ENCODE data around the gene PLEKHA7.

DNA sequence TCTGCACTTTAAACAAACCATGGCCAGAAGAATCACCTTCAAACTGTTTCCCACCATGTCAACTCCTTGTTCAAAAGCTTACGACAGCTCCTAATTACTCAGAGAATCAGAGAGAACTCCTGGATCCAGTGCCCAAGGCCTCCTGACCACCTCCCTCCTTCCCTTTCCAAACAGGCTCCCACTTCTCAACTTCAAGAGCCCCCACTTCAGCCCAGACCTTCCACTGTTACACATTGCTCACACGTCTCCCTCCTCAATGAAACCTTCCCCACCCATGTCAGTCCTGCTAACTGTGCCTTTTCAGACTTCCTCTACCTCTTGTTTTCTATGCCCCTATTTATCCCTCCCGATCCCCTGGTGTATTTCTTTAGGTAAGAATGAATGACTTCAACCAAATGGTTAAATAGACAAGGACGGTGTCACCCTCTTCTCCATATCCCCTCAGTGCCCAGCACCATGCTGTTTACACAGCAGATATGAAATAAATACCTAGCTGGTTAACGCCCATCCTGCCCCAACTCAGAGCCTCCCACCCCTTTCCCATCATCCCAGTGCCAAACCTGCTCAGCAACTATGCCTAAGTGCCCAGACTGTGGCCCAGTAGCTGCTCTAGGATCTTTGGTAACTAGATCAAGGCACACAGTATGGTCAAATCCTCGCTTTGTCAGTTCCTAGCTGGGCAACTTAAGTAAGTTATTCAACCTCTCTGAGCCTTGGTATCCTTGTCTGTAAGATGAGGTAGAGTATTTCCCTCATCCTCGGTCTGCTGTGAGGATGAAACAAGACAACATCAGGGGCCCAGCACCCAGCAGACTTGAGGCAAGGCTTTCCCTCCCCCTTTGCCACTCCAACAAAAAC lies 36.8 kb downstream of the PLEKHA7 start:
- TF ChIP-seq POU6F1 (CRISPR knock-in tag; IDR thresholded peaks at IDR 0.05; ENCODE audit: borderline replicate concordance, low read depth) (no peak), ZNF8 (CRISPR knock-in tag; IDR thresholded peaks at IDR 0.05) (no peak), ZNF565 (CRISPR knock-in tag; conservative IDR thresholded peaks at IDR 0.05; ENCODE audit: low read depth) (no peak), ZC3H10 (CRISPR knock-in tag; IDR thresholded peaks at IDR 0.05) (no peak), ISL1 (CRISPR knock-in tag; IDR thresholded peaks at IDR 0.05) (no peak), SNAI2 (CRISPR knock-in tag; IDR thresholded peaks at IDR 0.05) (no peak), PATZ1 (CRISPR knock-in tag; IDR thresholded peaks at IDR 0.05; ENCODE audit: borderline replicate concordance) (no peak), RARB (CRISPR knock-in tag; IDR thresholded peaks at IDR 0.05) (no peak), ARNTL (CRISPR knock-in tag; IDR thresholded peaks at IDR 0.05; ENCODE audit: borderline replicate concordance, low read depth) (no peak), TOX (CRISPR knock-in tag; IDR thresholded peaks at IDR 0.05; ENCODE audit: borderline replicate concordance) (no peak)

Measured in SK-N-SH treated with all-trans-retinoic acid at 6 μM for 48 hours (cell line).